Spleen (tissue), 11 donors: Measurements from ENCODE around the gene PDAP1. TPM values are rescaled to one million over a fixed set of nuclear protein-coding genes. Genes with fewer than 3 reads are reported as not detected.

Source experiments
- DNase-seq: peaks from one replicate; pipeline ENCODE4 v3.0.0-alpha.2; 2020
- H3K27ac ChIP-seq, 8 donors: fragments of 200-600 bp; sonication (generic) in 7 of 8; 1 replicate in 4 of 8; 2 replicates in 4 of 8; pipeline versions ENCODE4 v1.5.0 to v1.8.0; 2016 to 2021; ENCODE audit warnings: inconsistent platforms in 4 of 8, mild to moderate bottlenecking in 4 of 8, moderate library complexity in 1 of 8
- H3K27me3 ChIP-seq, 7 donors: fragments of 200-600 bp; sonication (generic) in 6 of 7; replicated peaks in 1 of 7; 1 replicate in 4 of 7; 2 replicates in 3 of 7; pipeline versions ENCODE4 v1.5.0 to v1.8.0; 2016 to 2021; ENCODE audit warnings: inconsistent platforms in 3 of 7, mild to moderate bottlenecking in 1 of 7
- H3K36me3 ChIP-seq, 6 donors: fragments of 200-600 bp; sonication (generic) in 5 of 6; 1 replicate in 4 of 6; 2 replicates in 2 of 6; pipeline versions ENCODE4 v1.5.0 to v1.8.0; 2016 to 2021; ENCODE audit warnings: inconsistent platforms in 2 of 6
- H3K4me1 ChIP-seq, 6 donors: fragments of 200-600 bp; sonication (generic) in 5 of 6; 1 replicate in 3 of 6; 2 replicates in 3 of 6; pipeline versions ENCODE4 v1.5.0 to v1.8.0; 2016 to 2021; ENCODE audit warnings: inconsistent platforms in 3 of 6
- H3K4me3 ChIP-seq, 8 donors: fragments of 200-600 bp; sonication (generic) in 7 of 8; 1 replicate in 4 of 8; 2 replicates in 4 of 8; pipeline versions ENCODE4 v1.5.0 to v1.8.0; 2016 to 2021; ENCODE audit warnings: inconsistent platforms in 4 of 8, mild to moderate bottlenecking in 4 of 8, moderate library complexity in 2 of 8
- H3K9me3 ChIP-seq, 8 donors: fragments of 200-600 bp; sonication (generic) in 7 of 8; 1 replicate in 4 of 8; 2 replicates in 4 of 8; pipeline versions ENCODE4 v1.5.0 to v1.8.0; 2016 to 2021; ENCODE audit warnings: inconsistent platforms in 4 of 8
- POLR2A ChIP-seq, 3 donors: fragments of 450-650 bp; IDR thresholded peaks; one replicate each; pipeline ENCODE4 v1.5.1; 2017; ENCODE audit warnings: antibody characterized with exemption in 3 of 3, mild to moderate bottlenecking in 1 of 3
- POLR2AphosphoS5 ChIP-seq, 3 donors: sonication (generic); formaldehyde crosslinking; IDR thresholded peaks; one replicate each; pipeline ENCODE4 v1.5.1; 2017; ENCODE audit warnings: antibody characterized with exemption in 3 of 3
- WGBS, 5 donors: extraction: QIAGEN DNeasy Blood & Tissue Kit in 3 of 5; methylation state at CpG; one replicate each; pipeline versions ENCODE4 v1.1.5 to v1.1.7; 2013 to 2018; 5-methylcytosine and 5-hydroxymethylcytosine counted together
- intact Hi-C: fragments of 100-400 bp; cut with DNase I; formaldehyde crosslinking; loops from one replicate; pipeline ENCODE4 v1.15.0; 2023; ENCODE audit warnings: low total_unique reads
- polyA plus RNA-seq, 3 donors: library from polyadenylated mRNA; stranded (reverse); fragments of 200-250 nt; gene quantifications; one replicate each; pipeline ENCODE4 v1.2.1, GENCODE V29; 2013
- total RNA-seq, 7 donors: library from RNA; depleted of rRNA in 3 of 7; stranded (reverse); fragments of >200 nt in 3 of 7; fragmentation: NEBNext Ultra II Directional in 4 of 7; extraction: Animal tissue kit (Norgen Biotek cat#: 25700) in 4 of 7; gene quantifications; one replicate each; pipeline versions ENCODE4 v1.1.0 to v1.2.1, GENCODE V29; 2016 to 2021
- TF ChIP-seq, protein P1 (sequence below), 11 experiments: fragments of 200-600 bp in 7 of 11; fragments of 450-650 bp in 4 of 11; sonication (generic) in 4 of 11; IDR thresholded peaks in 8 of 11; conservative IDR thresholded peaks in 3 of 11; 1 replicate in 7 of 11; 2 replicates in 4 of 11; pipeline versions ENCODE4 v1.4.0 to v1.8.0; 2016 to 2021; ENCODE audit warnings: antibody characterized with exemption in 11 of 11, inconsistent platforms in 4 of 11, mild to moderate bottlenecking in 1 of 11
- donor health status: healthy with polysubstance abuse.
- donor health status: DM: no; HTN: no; CAD: no; lungs with moderate emphysema.
- donor health status: DM: no; HTN: no; CAD: no.
- donor health status: Bipolar disorder and iron deficiency.
- donor health status: healthy.
- donor health status: DM: no; HTN: no; CAD: no.
- donor health status: DM: yes; HTN: yes; CAD: no.

The PDAP1 gene
- total and polyA plus RNA-seq, 10 donors, result 28.1 to 117 (median 54.8) TPM

DNA sequence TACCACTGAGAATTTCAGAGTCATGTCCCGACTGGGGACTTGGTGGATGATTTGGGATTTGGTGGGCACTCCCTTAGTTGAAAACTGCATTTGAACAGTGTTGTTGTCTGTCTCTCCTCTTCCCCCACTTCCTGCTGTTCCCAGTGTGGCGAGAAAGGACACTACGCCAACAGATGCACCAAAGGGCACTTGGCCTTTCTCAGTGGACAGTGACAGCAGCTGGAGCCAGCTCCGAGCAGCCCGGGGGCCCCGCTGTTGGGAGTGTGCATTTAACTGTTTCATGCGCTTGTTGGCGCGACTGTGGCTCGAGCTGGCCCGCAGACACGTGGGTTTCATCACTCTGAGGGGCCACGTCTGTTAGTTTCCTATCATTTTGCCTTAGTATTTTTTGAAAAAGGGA is 47.9 kb upstream of the PDAP1 start:
- peaks cover 0 to 100% (median 80%) of the 10 kb centered on the region in 6 donors for H3K36me3 ChIP-seq
- H3K4me3 ChIP-seq, result no peak overlapping the region
- H3K4me1 ChIP-seq, result peaks cover 0 to 48% (median 19%) of the 10 kb centered on the region in 6 donors
- no peaks in the 10 kb centered on the region for H3K27me3 ChIP-seq
- H3K9me3 ChIP-seq, result no peaks in the 10 kb centered on the region
- TF ChIP-seq, protein P1, sequence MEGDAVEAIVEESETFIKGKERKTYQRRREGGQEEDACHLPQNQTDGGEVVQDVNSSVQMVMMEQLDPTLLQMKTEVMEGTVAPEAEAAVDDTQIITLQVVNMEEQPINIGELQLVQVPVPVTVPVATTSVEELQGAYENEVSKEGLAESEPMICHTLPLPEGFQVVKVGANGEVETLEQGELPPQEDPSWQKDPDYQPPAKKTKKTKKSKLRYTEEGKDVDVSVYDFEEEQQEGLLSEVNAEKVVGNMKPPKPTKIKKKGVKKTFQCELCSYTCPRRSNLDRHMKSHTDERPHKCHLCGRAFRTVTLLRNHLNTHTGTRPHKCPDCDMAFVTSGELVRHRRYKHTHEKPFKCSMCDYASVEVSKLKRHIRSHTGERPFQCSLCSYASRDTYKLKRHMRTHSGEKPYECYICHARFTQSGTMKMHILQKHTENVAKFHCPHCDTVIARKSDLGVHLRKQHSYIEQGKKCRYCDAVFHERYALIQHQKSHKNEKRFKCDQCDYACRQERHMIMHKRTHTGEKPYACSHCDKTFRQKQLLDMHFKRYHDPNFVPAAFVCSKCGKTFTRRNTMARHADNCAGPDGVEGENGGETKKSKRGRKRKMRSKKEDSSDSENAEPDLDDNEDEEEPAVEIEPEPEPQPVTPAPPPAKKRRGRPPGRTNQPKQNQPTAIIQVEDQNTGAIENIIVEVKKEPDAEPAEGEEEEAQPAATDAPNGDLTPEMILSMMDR (IDR thresholded peaks at IDR 0.05 in 8 of 11, conservative IDR thresholded peaks at IDR 0.05 in 3 of 11), result no peak
- intact Hi-C loops, result no loop called here
- H3K27ac ChIP-seq, result no peak overlapping the region
- DNase-seq, result no peak
- WGBS, 5 donors, result 66 to 88% (median 83%) methylated on average over 13 of the region's 13 CpGs

DNA sequence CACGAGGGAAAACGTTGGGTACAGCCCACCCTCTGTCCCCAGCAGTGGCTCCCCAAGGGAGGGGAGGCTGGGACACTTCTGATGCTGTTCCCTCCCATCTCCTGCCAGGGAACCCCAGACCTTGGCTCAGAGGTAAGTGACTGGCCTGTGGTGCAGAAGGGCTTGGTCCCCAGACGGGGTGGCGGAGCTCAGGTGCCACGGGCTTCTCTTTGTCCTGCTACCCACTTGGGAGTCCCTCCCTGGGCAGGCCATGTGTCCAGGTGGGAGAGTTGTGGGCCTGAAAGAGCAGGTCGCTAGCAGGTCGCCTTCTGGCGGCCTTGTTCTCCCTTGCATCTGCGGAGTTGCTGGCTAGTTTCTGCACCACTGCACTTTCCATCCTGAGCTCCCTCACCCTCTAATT is 47.5 kb upstream of the PDAP1 start:
- intact Hi-C loops, result no loop called here
- 84 to 92% (median 86%) methylated on average over 5 to 9 of the region's 9 CpGs for WGBS, 5 donors
- peaks cover 0 to 100% (median 84%) of the 10 kb centered on the region in 6 donors for H3K36me3 ChIP-seq
- peak in 1 of 3 donors; percentile 22 for TF ChIP-seq POLR2AphosphoS5 (IDR thresholded peaks at IDR 0.05)
- no peak for TF ChIP-seq POLR2A (IDR thresholded peaks at IDR 0.05)
- H3K27me3 ChIP-seq, result no peaks in the 10 kb centered on the region
- H3K9me3 ChIP-seq, result no peaks in the 10 kb centered on the region
- H3K4me1 ChIP-seq, result peaks cover 0 to 44% (median 16%) of the 10 kb centered on the region in 6 donors
- no peak overlapping the region for H3K4me3 ChIP-seq
- DNase-seq, result no peak
- H3K27ac ChIP-seq, result no peak overlapping the region

DNA sequence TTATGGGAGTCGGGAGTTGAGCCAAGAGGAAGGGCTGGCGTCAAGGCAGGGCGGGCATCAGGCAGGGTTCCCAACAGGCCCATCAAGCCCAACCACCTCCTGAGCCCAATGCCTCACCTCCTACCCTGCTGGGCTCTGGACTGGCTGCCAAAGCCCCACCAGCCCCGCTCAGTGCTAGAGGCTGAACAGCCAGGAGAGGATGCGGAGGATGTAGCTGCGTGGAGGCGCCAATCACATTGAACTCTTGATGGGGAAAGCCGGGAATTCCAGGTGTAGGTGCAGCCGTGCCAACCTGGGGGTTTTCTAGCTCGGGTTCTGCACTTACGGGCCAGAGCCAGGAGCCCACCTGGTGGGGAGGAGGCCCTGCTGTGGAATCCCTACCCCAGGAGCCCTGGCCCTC is 44.7 kb upstream of the PDAP1 start:
- intact Hi-C loops, result no loop called here
- WGBS, 5 donors, result 82 to 93% (median 86%) methylated on average over 10 to 11 of the region's 11 CpGs
- no peak overlapping the region for H3K4me3 ChIP-seq
- H3K9me3 ChIP-seq, result no peaks in the 10 kb centered on the region
- peak overlapping the region in 1 of 8 donors; percentile 14 for H3K27ac ChIP-seq
- peaks cover 0 to 100% (median 95%) of the 10 kb centered on the region in 6 donors for H3K36me3 ChIP-seq
- H3K27me3 ChIP-seq, result no peaks in the 10 kb centered on the region
- DNase-seq, result no peak
- peak; percentile 52 to 64 (median 60) for TF ChIP-seq POLR2AphosphoS5 (IDR thresholded peaks at IDR 0.05)
- TF ChIP-seq, protein P1 (IDR thresholded peaks at IDR 0.05 in 8 of 11, conservative IDR thresholded peaks at IDR 0.05 in 3 of 11), result no peak
- peaks cover 0 to 36% (median 11%) of the 10 kb centered on the region in 6 donors for H3K4me1 ChIP-seq

DNA sequence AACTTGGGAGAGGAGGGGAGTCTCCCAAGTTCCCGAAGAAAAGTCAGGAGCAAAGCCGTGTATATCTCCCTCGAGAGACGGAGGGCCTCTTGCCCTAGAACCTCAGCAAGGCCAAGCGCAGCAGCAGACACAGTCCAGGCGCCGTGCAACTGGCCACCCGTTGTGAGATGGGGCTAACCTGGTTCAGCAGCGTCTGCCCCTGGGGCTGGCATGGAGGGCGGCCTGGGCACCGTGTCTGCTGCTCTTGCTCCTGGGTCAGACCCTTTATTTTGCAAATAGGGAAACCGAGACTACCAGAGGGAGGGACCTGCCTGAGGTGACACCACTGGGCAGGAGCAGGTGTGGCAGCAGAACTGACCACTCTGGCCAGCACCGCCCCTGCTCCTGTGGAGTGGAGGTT is 44.1 kb upstream of the PDAP1 start:
- no peak for DNase-seq
- Histone ChIP-seq H3K9me3 (no peaks in the 10 kb centered on the region), H3K4me3 (no peak overlapping the region), H3K27me3 (no peaks in the 10 kb centered on the region), H3K36me3 (peaks cover 0 to 100% (median 95%) of the 10 kb centered on the region in 6 donors), H3K27ac (peak overlapping the region in 1 of 8 donors; percentile 3), H3K4me1 (peaks cover 0 to 34% (median 11%) of the 10 kb centered on the region in 6 donors)
- WGBS, 5 donors, result 93 to 95% (median 93%) methylated on average over 8 to 13 of the region's 13 CpGs
- intact Hi-C loops, result no loop called here
- TF ChIP-seq, protein P1 (IDR thresholded peaks at IDR 0.05 in 8 of 11, conservative IDR thresholded peaks at IDR 0.05 in 3 of 11), result no peak
- TF ChIP-seq POLR2AphosphoS5 (IDR thresholded peaks at IDR 0.05), result no peak
- no peak for TF ChIP-seq POLR2A (IDR thresholded peaks at IDR 0.05)

DNA sequence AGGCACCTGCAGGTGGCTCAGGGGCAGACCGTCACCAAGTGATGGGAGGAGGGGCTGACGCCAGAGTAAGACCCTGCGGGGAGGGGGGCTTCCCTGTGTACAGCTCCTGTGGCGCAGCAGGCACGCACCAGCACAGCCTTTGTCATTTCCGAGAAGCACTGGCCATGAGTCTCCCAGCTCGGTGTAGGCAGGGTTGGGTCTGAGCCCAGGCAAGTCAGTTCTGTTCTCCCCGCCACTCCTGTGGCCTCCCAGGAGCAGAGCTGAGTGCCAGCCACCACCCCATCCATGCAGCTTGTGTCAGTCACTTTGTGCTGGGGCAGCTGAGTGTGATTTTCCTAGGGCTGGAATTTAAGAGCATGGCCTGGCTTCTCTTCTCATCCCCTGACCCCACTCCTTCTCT is 43.5 kb upstream of the PDAP1 start:
- DNase-seq, result no peak
- TF ChIP-seq POLR2A (IDR thresholded peaks at IDR 0.05) (no peak), POLR2AphosphoS5 (IDR thresholded peaks at IDR 0.05) (peak in 1 of 3 donors; percentile 9)
- 90 to 98% (median 92%) methylated on average over 6 to 8 of the region's 8 CpGs; no CpG with 5 or more reads in 1 of the 5 donors for WGBS, 5 donors

More for the DNA sequence above, 43.5 kb upstream of the PDAP1 start:
- peak overlapping the region in 1 of 8 donors; percentile 3 for H3K27ac ChIP-seq
- no peaks in the 10 kb centered on the region for H3K9me3 ChIP-seq
- intact Hi-C loops, result no loop called here
- no peaks in the 10 kb centered on the region for H3K27me3 ChIP-seq
- H3K4me1 ChIP-seq, result peaks cover 0 to 34% (median 11%) of the 10 kb centered on the region in 6 donors
- H3K4me3 ChIP-seq, result no peak overlapping the region
- peaks cover 0 to 100% (median 93%) of the 10 kb centered on the region in 6 donors for H3K36me3 ChIP-seq
